Testis (tissue), 3 donors: ENCODE measurements around the gene SYT1. TPM values are rescaled to one million over a fixed set of nuclear protein-coding genes. Genes with fewer than 3 reads are reported as not detected.

ENCODE experiments used
- DNase-seq: peaks from one replicate; pipeline ENCODE4 v3.0.0-alpha.2; 2019
- H3K27ac ChIP-seq, 2 donors: fragments of 200-600 bp; sonication (generic); one replicate each; pipeline ENCODE4 v1.5.1; 2019
- H3K27me3 ChIP-seq: fragments of 200-600 bp; sonication (generic); one replicate; pipeline ENCODE4 v1.5.1; 2019
- H3K36me3 ChIP-seq: fragments of 200-600 bp; sonication (generic); one replicate; pipeline ENCODE4 v1.5.1; 2017; ENCODE audit warnings: low read depth; ENCODE audit errors: missing control alignments
- H3K4me1 ChIP-seq: fragments of 200-600 bp; sonication (generic); one replicate; pipeline ENCODE4 v1.5.1; 2019
- H3K4me3 ChIP-seq, 2 donors: fragments of 200-600 bp; sonication (generic); one replicate each; pipeline ENCODE4 v1.5.1; 2017 to 2019
- H3K9me3 ChIP-seq: fragments of 200-600 bp; sonication (generic); one replicate; pipeline ENCODE4 v1.5.1; 2017
- POLR2A ChIP-seq: fragments of 450-650 bp; IDR thresholded peaks from one replicate; pipeline ENCODE4 v1.6.1; 2017; ENCODE audit warnings: antibody characterized with exemption, mild to moderate bottlenecking, moderate library complexity
- WGBS, 2 donors: methylation state at CpG; one replicate each; pipeline ENCODE4 v1.1.5; 2018; 5-methylcytosine and 5-hydroxymethylcytosine counted together
- intact Hi-C: fragments of 100-400 bp; cut with DNase I; formaldehyde crosslinking; loops from one replicate; pipeline ENCODE4 v1.15.1; 2023; ENCODE audit warnings: low total_unique reads
- polyA plus RNA-seq: library from polyadenylated mRNA; stranded (reverse); fragments of 350-450 nt; fragmentation: Illumina TruSeq; extraction: RNeasy Lipid Tissue Mini Kit (QIAGEN cat#74804); gene quantifications from one replicate; pipeline ENCODE4 v1.2.3, GENCODE V29; 2014; ENCODE audit warnings: low read depth, low replicate concordance; ENCODE audit not compliant: insufficient read depth
- total RNA-seq, 2 donors: library from RNA; depleted of rRNA; stranded (reverse); fragments of >200 nt; gene quantifications; one replicate each; pipeline ENCODE4 v1.2.3, GENCODE V29; 2016
- TF ChIP-seq, protein P1 (sequence below), 3 experiments: fragments of 450-650 bp in 2 of 3; fragments of 200-600 bp in 1 of 3; sonication (generic) in 1 of 3; IDR thresholded peaks; one replicate each; pipeline ENCODE4 v1.5.1; 2016 to 2019; ENCODE audit warnings: antibody characterized with exemption in 3 of 3, mild to moderate bottlenecking in 2 of 3, moderate library complexity in 1 of 3

Gene SYT1
- total and polyA plus RNA-seq, 3 donors from 2014 or later: 1.1 to 1.7 (median 1.3) TPM

DNA sequence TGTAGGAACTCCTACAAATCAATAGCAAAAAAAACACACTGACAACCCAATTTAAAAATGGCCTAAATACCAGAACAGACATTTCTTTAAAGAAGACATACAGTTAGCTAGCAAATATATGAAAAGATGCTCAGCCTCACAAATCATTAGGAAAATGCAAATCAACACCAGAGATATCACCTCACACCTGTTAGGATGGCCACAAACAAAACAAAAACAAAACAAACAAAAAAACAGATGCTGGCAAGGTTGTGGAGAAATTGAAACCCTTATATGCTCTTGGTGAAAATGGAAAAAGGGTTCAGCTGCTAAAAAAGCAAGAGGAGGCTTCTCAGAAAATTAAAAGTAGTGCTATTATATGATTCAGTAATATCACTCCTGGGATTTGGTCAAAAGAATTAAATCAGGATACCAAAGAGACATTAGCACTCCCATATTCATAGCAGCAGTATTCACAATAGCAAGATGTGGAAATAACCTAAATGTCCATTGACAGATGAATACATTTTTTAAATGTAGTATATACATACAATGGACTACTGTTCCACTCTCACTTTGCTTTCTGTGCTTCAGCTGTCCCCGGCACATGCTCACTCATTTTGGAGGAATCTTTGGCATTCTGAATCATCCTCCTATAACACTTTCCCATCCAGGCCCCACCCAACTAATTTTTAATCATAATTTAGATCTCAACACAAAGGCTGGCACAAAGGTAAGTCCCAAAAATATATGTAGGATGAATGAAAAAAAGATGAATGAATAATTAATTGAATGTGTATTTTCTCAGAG lies 99.1 kb downstream of the SYT1 start:
- WGBS, 2 donors: 75 to 86% methylated on average over 1 of the region's 1 CpG
- no peak overlapping the region for H3K27ac ChIP-seq
- no peaks in the 10 kb centered on the region for H3K36me3 ChIP-seq
- no peaks in the 10 kb centered on the region for H3K27me3 ChIP-seq
- DNase-seq: no peak
- no peaks in the 10 kb centered on the region for H3K4me1 ChIP-seq
- intact Hi-C loops: no loop called here
- H3K4me3 ChIP-seq: no peak overlapping the region
- H3K9me3 ChIP-seq: no peaks in the 10 kb centered on the region
- TF ChIP-seq POLR2A: no peak
- TF ChIP-seq, protein P1, sequence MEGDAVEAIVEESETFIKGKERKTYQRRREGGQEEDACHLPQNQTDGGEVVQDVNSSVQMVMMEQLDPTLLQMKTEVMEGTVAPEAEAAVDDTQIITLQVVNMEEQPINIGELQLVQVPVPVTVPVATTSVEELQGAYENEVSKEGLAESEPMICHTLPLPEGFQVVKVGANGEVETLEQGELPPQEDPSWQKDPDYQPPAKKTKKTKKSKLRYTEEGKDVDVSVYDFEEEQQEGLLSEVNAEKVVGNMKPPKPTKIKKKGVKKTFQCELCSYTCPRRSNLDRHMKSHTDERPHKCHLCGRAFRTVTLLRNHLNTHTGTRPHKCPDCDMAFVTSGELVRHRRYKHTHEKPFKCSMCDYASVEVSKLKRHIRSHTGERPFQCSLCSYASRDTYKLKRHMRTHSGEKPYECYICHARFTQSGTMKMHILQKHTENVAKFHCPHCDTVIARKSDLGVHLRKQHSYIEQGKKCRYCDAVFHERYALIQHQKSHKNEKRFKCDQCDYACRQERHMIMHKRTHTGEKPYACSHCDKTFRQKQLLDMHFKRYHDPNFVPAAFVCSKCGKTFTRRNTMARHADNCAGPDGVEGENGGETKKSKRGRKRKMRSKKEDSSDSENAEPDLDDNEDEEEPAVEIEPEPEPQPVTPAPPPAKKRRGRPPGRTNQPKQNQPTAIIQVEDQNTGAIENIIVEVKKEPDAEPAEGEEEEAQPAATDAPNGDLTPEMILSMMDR (IDR thresholded peaks at IDR 0.05): no peak

DNA sequence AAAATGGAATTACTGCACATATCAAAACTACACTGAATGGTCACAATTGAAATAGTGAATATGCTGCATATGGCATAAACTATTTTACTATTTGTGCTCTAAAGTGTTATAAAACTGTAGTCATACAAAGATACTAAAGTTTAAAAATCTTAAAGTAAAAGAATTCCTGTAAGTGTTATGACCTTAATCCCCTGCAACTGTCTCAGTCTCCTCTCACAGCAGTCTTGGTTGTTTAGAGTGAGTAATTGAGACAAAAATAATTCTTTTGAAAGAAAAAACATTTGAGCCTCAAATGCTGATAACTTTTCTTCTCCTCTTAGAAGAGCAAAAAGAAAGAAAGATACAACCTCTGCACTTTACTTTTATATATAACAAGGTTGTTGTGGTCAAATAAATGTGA lies 99.9 kb downstream of the SYT1 start:
- Histone ChIP-seq H3K36me3 (no peaks in the 10 kb centered on the region), H3K27me3 (no peaks in the 10 kb centered on the region), H3K4me1 (no peaks in the 10 kb centered on the region), H3K4me3 (no peak overlapping the region), H3K27ac (no peak overlapping the region), H3K9me3 (no peaks in the 10 kb centered on the region)
- intact Hi-C loops: no loop called here
- TF ChIP-seq, protein P1 (IDR thresholded peaks at IDR 0.05): no peak
- no peak for TF ChIP-seq POLR2A
- DNase-seq: no peak

DNA sequence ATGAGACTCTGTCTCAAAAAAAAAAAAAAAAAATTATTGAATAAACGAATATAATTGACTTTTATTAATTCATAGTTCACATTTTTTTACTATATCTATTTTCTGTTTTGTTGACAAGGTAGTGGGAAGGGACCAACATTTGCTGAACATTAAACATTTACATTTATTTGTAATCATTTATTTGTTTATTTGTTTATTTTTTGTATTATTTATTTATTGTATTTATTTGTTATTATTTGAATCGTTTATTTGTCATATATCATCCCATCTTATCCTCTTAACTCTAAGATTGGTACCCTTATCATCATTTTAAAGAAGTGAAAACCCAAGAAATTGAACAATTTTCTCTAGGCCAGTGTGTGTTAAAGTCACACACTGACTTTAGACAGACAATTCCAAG lies 101.5 kb downstream of the SYT1 start:
- no peak for DNase-seq
- no peak overlapping the region for H3K4me3 ChIP-seq
- H3K27me3 ChIP-seq: no peaks in the 10 kb centered on the region
- no peak for TF ChIP-seq POLR2A
- TF ChIP-seq, protein P1 (IDR thresholded peaks at IDR 0.05): no peak
- intact Hi-C loops: no loop called here
- H3K27ac ChIP-seq: no peak overlapping the region
- 63 to 85% methylated on average over 2 of the region's 2 CpGs for WGBS, 2 donors
- no peaks in the 10 kb centered on the region for H3K4me1 ChIP-seq
- H3K9me3 ChIP-seq: no peaks in the 10 kb centered on the region
- H3K36me3 ChIP-seq: no peaks in the 10 kb centered on the region

DNA sequence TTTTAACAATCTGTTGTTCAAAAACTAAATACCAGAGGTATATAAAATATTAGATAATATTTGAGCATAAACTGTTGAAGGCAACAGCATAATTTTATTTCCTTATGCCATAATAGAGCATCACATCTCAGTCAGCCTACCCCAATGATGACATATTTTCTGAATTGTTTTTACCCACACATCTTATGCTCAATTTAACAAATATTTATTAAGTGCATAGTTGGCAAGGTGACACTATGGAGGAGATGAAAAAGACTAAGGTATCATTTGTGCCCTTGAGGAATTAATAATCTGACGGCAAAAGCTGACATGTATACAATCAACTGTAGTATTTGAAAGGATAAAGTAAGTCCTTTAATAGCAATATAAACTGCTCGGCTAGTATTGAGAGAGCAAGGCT lies 102.4 kb downstream of the SYT1 start:
- H3K9me3 ChIP-seq: no peaks in the 10 kb centered on the region
- H3K4me3 ChIP-seq: no peak overlapping the region
- WGBS, 2 donors: 88 to 94% methylated on average over 2 of the region's 2 CpGs
- no peaks in the 10 kb centered on the region for H3K27me3 ChIP-seq
- intact Hi-C loops: no loop called here
- TF ChIP-seq, protein P1 (IDR thresholded peaks at IDR 0.05): no peak
- no peak for TF ChIP-seq POLR2A
- H3K36me3 ChIP-seq: no peaks in the 10 kb centered on the region
- DNase-seq: no peak
- H3K4me1 ChIP-seq: no peaks in the 10 kb centered on the region
- H3K27ac ChIP-seq: no peak overlapping the region

DNA sequence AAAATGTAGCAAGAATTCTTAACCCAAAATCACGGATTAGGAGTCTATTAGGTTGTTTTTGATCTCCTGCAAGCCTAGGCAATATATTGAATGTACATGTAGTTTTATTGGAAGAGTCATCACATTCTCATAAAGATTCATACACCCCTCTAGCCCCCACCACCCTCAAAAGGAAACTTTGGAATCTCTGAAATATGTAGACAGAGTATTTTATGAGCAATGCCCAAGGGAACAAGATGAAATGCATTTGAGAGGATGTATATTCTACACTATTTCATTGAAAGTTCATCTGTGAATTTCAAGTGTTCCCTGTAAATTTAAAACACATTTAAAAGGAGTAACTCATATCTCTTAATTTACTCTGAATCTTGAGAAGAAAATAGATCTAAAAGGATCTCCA lies 103.7 kb downstream of the SYT1 start:
- no peak for DNase-seq
- no peaks in the 10 kb centered on the region for H3K4me1 ChIP-seq
- TF ChIP-seq POLR2A: no peak
- TF ChIP-seq, protein P1 (IDR thresholded peaks at IDR 0.05): no peak
- no peak overlapping the region for H3K4me3 ChIP-seq
- H3K36me3 ChIP-seq: no peaks in the 10 kb centered on the region
- intact Hi-C loops: no loop called here
- no peaks in the 10 kb centered on the region for H3K27me3 ChIP-seq
- H3K9me3 ChIP-seq: no peaks in the 10 kb centered on the region
- no peak overlapping the region for H3K27ac ChIP-seq
- WGBS, 2 donors: 85 to 88% methylated on average over 1 of the region's 1 CpG
